Esophagus squamous epithelium (tissue), 5 donors: ENCODE data around the gene MBNL2. TPM values are rescaled to one million over a fixed set of nuclear protein-coding genes. Genes with fewer than 3 reads are reported as not detected.

Source experiments
- DNase-seq: peaks from one replicate; lab custom pipeline; 2025; lab: John Stamatoyannopoulos, UW
- H3K27ac ChIP-seq, 4 donors: fragments of 200-600 bp; sonication (generic); one replicate each; pipeline ENCODE4 v1.5.1; 2016 to 2019; ENCODE audit warnings: mild to moderate bottlenecking in 1 of 4
- H3K27me3 ChIP-seq, 4 donors: fragments of 200-600 bp; sonication (generic); 1 replicate in 3 of 4; 2 replicates in 1 of 4; pipeline versions ENCODE4 v1.5.1 to v1.6.0; 2017 to 2021; ENCODE audit warnings: antibody characterized with exemption in 1 of 4
- H3K36me3 ChIP-seq, 3 donors: fragments of 200-600 bp; sonication (generic); one replicate each; pipeline ENCODE4 v1.5.1; 2016 to 2019
- H3K4me1 ChIP-seq, 3 donors: fragments of 200-600 bp; sonication (generic); one replicate each; pipeline ENCODE4 v1.5.1; 2017 to 2019
- H3K4me3 ChIP-seq, 4 donors: fragments of 200-600 bp; sonication (generic); 1 replicate in 3 of 4; 2 replicates in 1 of 4; pipeline ENCODE4 v1.5.1; 2016 to 2019; ENCODE audit warnings: mild to moderate bottlenecking in 2 of 4, moderate library complexity in 1 of 4
- H3K9me3 ChIP-seq, 3 donors: fragments of 200-600 bp; sonication (generic); one replicate each; pipeline ENCODE4 v1.5.1; 2016 to 2019
- POLR2A ChIP-seq, 4 donors: fragments of 450-650 bp; IDR thresholded peaks; one replicate each; pipeline ENCODE4 v1.6.1; 2017; ENCODE audit warnings: antibody characterized with exemption in 4 of 4, mild to moderate bottlenecking in 4 of 4, moderate library complexity in 3 of 4
- WGBS, 2 donors: methylation state at CpG; one replicate each; pipeline ENCODE4 v1.1.5; 2018; 5-methylcytosine and 5-hydroxymethylcytosine counted together
- intact Hi-C: fragments of 100-400 bp; cut with DNase I; formaldehyde crosslinking; loops from one replicate; pipeline ENCODE4 v1.15.0; 2022
- total RNA-seq, 4 donors: library from RNA; depleted of rRNA; stranded (reverse); fragments of >200 nt; gene quantifications; one replicate each; pipeline ENCODE4 v1.1.0, GENCODE V29; 2016
- TF ChIP-seq, protein P1 (sequence below), 6 experiments: fragments of 450-650 bp in 4 of 6; fragments of 200-600 bp in 2 of 6; sonication (generic) in 2 of 6; IDR thresholded peaks; one replicate each; pipeline ENCODE4 v1.5.1; 2016 to 2019; ENCODE audit warnings: antibody characterized with exemption in 6 of 6, mild to moderate bottlenecking in 4 of 6, moderate library complexity in 4 of 6
- donor health status: DM: yes; HTN: yes; CAD: no.

MBNL2 gene
- total RNA-seq, 4 donors from 2014 or later, result 18.3 to 58.7 (median 29.7) TPM

DNA sequence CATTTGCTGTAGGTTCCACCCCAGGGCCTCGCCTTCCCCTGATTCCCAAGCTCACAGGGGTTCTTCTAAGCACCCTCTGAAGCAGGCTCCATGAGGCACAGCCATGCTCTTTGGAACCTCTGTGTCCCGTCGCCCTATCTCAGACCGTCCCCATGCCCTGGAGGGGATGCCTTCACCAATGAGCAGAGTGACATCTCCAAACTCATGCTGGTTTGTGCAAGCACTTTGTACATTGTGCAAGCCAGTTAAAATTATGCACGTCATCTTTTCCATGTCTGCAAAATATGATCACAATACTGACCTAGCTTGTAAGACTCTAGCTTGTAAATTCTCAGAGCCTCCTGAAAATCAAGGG lies 165.3 kb downstream of the MBNL2 start:
- H3K9me3 ChIP-seq, result no peaks in the 10 kb centered on the region
- peaks cover 0 to 24% (median 5%) of the 10 kb centered on the region in 3 donors for H3K4me1 ChIP-seq
- H3K4me3 ChIP-seq, result no peak overlapping the region
- TF ChIP-seq, protein P1, sequence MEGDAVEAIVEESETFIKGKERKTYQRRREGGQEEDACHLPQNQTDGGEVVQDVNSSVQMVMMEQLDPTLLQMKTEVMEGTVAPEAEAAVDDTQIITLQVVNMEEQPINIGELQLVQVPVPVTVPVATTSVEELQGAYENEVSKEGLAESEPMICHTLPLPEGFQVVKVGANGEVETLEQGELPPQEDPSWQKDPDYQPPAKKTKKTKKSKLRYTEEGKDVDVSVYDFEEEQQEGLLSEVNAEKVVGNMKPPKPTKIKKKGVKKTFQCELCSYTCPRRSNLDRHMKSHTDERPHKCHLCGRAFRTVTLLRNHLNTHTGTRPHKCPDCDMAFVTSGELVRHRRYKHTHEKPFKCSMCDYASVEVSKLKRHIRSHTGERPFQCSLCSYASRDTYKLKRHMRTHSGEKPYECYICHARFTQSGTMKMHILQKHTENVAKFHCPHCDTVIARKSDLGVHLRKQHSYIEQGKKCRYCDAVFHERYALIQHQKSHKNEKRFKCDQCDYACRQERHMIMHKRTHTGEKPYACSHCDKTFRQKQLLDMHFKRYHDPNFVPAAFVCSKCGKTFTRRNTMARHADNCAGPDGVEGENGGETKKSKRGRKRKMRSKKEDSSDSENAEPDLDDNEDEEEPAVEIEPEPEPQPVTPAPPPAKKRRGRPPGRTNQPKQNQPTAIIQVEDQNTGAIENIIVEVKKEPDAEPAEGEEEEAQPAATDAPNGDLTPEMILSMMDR (IDR thresholded peaks at IDR 0.05), result no peak
- TF ChIP-seq POLR2A (IDR thresholded peaks at IDR 0.05), result no peak
- intact Hi-C loops, result no loop called here
- H3K36me3 ChIP-seq, result peaks cover 0 to 44% (median 0%) of the 10 kb centered on the region in 3 donors
- no peaks in the 10 kb centered on the region for H3K27me3 ChIP-seq
- 71 to 84% methylated on average over 5 of the region's 5 CpGs for WGBS, 2 donors
- peak overlapping the region in 2 of 4 donors; percentile 61 to 80 for H3K27ac ChIP-seq
- no peak for DNase-seq

DNA sequence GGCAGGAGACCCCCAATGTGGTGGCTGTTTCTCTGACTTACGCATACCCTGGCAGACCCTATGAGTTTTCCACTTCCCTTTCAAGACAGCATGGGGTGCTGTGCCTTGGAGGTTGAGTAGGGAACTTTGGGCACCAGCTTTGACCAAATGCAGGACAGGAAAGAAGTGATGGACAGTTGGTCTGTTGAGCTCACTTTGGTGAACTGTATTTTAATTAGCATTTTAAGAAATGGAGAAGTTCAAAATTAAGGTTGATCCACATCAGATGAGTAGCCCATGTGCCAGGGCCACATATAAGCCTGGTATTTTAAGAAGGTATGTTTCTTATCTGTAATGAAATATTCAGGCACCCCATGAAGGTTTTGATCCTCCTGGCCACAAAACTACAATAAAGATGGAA lies 165.8 kb downstream of the MBNL2 start:
- Histone ChIP-seq H3K4me1 (peaks cover 0 to 24% (median 5%) of the 10 kb centered on the region in 3 donors), H3K27ac (peak overlapping the region in 2 of 4 donors; percentile 61 to 80), H3K27me3 (no peaks in the 10 kb centered on the region), H3K4me3 (no peak overlapping the region), H3K36me3 (peaks cover 0 to 39% (median 0%) of the 10 kb centered on the region in 3 donors), H3K9me3 (no peaks in the 10 kb centered on the region)
- WGBS, 2 donors, result 81 to 92% methylated on average over 1 of the region's 1 CpG
- no peak for TF ChIP-seq POLR2A (IDR thresholded peaks at IDR 0.05)
- TF ChIP-seq, protein P1 (IDR thresholded peaks at IDR 0.05), result no peak
- intact Hi-C loops, result no loop called here
- DNase-seq, result no peak

DNA sequence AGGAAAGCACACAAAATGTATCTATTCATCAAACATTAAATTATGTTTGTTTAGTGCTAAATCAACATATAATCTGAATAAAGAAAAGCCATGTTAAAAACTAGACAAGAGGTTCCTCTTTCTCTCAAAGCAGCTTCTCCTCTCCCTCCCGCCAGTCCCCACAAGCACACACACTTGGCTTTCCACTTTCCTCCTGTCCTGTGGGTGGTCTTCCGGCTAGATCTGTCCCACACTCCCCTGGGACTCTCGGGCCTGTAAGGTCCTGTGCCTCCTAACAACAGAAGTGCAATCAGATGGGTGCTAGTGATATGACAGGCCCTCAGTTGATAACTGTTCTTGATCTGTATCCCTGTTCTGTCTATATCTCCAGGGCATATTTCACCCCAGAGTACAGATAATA lies 166.2 kb downstream of the MBNL2 start:
- no peak overlapping the region for H3K27ac ChIP-seq
- 68 to 77% methylated on average over 3 of the region's 3 CpGs for WGBS, 2 donors

DNA sequence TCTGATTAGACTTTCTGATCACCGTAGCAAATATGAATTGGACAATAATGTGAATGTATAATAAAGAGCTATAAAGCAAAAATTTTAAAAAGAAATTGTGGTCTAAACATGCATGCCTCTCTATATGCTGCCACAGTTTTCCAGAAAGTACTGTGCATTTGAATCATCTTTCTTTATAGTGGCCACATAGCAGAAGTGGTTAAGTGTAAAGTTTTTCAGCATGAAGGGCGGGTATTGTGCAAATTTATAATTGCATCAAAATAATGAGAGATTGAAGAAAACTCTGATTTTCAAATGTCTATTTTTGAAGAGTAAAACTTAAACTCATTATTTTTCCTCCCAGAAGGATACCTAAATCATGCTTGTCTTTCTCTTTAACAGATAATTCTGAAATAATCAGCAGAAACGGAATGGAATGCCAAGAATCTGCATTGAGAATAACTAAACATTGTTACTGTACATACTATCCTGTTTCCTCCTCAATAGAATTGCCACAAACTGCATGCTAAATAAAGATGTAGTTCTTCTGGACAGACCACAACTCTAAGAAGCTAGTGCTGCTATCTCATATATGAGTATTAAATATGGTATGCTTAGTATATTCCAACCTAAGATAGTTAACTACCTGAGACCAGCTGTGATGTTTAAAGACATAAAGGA lies 168.9 kb downstream of the MBNL2 start:
- WGBS, 2 donors, result 74 to 76% methylated on average over 3 of the region's 3 CpGs
- intact Hi-C loops, result no loop called here
- no peak for DNase-seq

More for the DNA sequence above, 166.2 kb downstream of the MBNL2 start:
- TF ChIP-seq POLR2A (IDR thresholded peaks at IDR 0.05), result no peak
- TF ChIP-seq, protein P1 (IDR thresholded peaks at IDR 0.05), result no peak
- Histone ChIP-seq H3K27me3 (no peaks in the 10 kb centered on the region), H3K9me3 (no peaks in the 10 kb centered on the region), H3K4me1 (peaks cover 0 to 24% (median 5%) of the 10 kb centered on the region in 3 donors), H3K36me3 (peaks cover 0 to 40% (median 0%) of the 10 kb centered on the region in 3 donors), H3K4me3 (no peak overlapping the region)
- intact Hi-C loops, result no loop called here
- no peak for DNase-seq

DNA sequence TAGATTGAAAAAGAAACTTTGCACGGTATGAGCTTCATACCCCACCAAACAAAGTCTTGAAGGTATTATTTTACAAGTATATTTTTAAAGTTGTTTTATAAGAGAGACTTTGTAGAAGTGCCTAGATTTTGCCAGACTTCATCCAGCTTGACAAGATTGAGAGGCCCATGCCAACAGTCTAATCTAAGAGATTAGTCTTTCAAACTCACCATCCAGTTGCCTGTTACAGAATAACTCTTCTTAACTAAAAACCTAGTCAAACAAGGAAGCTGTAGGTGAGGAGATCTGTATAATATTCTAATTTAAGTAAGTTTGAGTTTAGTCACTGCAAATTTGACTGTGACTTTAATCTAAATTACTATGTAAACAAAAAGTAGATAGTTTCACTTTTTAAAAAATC lies 169.9 kb downstream of the MBNL2 start:
- peaks cover 0 to 40% (median 0%) of the 10 kb centered on the region in 3 donors for H3K36me3 ChIP-seq
- H3K27ac ChIP-seq, result no peak overlapping the region
- H3K4me1 ChIP-seq, result peaks cover 0 to 13% (median 0%) of the 10 kb centered on the region in 3 donors
- TF ChIP-seq POLR2A (IDR thresholded peaks at IDR 0.05), result no peak
- TF ChIP-seq, protein P1 (IDR thresholded peaks at IDR 0.05), result no peak
- no peaks in the 10 kb centered on the region for H3K27me3 ChIP-seq
- no peak for DNase-seq
- 54 to 58% methylated on average over 1 of the region's 1 CpG for WGBS, 2 donors
- H3K4me3 ChIP-seq, result no peak overlapping the region
- H3K9me3 ChIP-seq, result no peaks in the 10 kb centered on the region
- intact Hi-C loops, result no loop called here

More for the DNA sequence above, 168.9 kb downstream of the MBNL2 start:
- H3K4me3 ChIP-seq, result no peak overlapping the region
- peaks cover 0 to 42% (median 0%) of the 10 kb centered on the region in 3 donors for H3K36me3 ChIP-seq
- no peak overlapping the region for H3K27ac ChIP-seq
- no peaks in the 10 kb centered on the region for H3K27me3 ChIP-seq
- peaks cover 0 to 18% (median 5%) of the 10 kb centered on the region in 3 donors for H3K4me1 ChIP-seq
- no peaks in the 10 kb centered on the region for H3K9me3 ChIP-seq
- no peak for TF ChIP-seq POLR2A (IDR thresholded peaks at IDR 0.05)
- TF ChIP-seq, protein P1 (IDR thresholded peaks at IDR 0.05), result no peak
